HEK293 (cell line): Measurements from ENCODE around the gene ATP1A3.
A peak's percentile ranks its signal among the peaks of the same experiment; 100 is the strongest.

ENCODE experiments used
- CTCF ChIA-PET: fragments of 350-600 bp; formaldehyde crosslinking; extraction: SDS; loops from one replicate; lab custom pipeline; 2021; ENCODE audit warnings: antibody characterized with exemption; lab: Yijun Ruan, JAX
- POLR2A ChIA-PET: fragments of 300-600 bp; formaldehyde crosslinking; extraction: SDS; loops from one replicate; lab custom pipeline; 2020; ENCODE audit warnings: antibody characterized with exemption, inconsistent platforms; lab: Yijun Ruan, JAX
- H3K27ac ChIP-seq: fragments of 200-500 bp; sonication (Bioruptor generic); 2 replicates; pipeline ENCODE4 v1.5.1; 2014; ENCODE audit warnings: low read depth, low read length, control low read depth, inconsistent platforms; ENCODE audit errors: extremely low read depth
- H3K36me3 ChIP-seq, 2 experiments: fragments of 200-500 bp in 1 of 2; sonication (Bioruptor generic) in 1 of 2; 1 replicate in 1 of 2; 2 replicates in 1 of 2; pipeline ENCODE4 v1.5.1; 2014 to 2017; ENCODE audit warnings: inconsistent platforms in 2 of 2, low read length in 2 of 2; ENCODE audit not compliant: control insufficient read depth in 2 of 2, insufficient read depth in 1 of 2
- H3K4me1 ChIP-seq: fragments of 200-500 bp; sonication (Bioruptor generic); 2 replicates; pipeline ENCODE4 v1.5.1; 2014; ENCODE audit warnings: mild to moderate bottlenecking, low read length, inconsistent platforms; ENCODE audit not compliant: control insufficient read depth, insufficient read depth
- H3K4me3 ChIP-seq: 2 replicates; pipeline ENCODE4 v1.5.1; 2011; ENCODE audit warnings: low read depth, mild to moderate bottlenecking, control low read depth, low read length, moderate library complexity
- H3K9me3 ChIP-seq: fragments of 200-500 bp; sonication (Bioruptor generic); 2 replicates; pipeline ENCODE4 v1.5.1; 2014; ENCODE audit warnings: low read depth, low read length, inconsistent platforms; ENCODE audit not compliant: control insufficient read depth, insufficient read depth
- AEBP2 ChIP-seq: fragments of 450-650 bp; formaldehyde crosslinking; IDR thresholded peaks from 2 replicates; pipeline ENCODE4 v1.5.1; 2016; ENCODE audit warnings: missing biosample characterization, missing genetic modification characterization, borderline replicate concordance
- EGR2 ChIP-seq: fragments of 450-650 bp; formaldehyde crosslinking; IDR thresholded peaks from 2 replicates; pipeline ENCODE4 v1.5.1; 2016; ENCODE audit warnings: low read depth, missing biosample characterization, missing genetic modification characterization
- KLF1 ChIP-seq: fragments of 450-650 bp; formaldehyde crosslinking; IDR thresholded peaks from 2 replicates; pipeline ENCODE4 v1.5.1; 2016; ENCODE audit warnings: missing biosample characterization, missing genetic modification characterization
- MYNN ChIP-seq: fragments of 450-650 bp; formaldehyde crosslinking; IDR thresholded peaks from 2 replicates; pipeline ENCODE4 v1.5.1; 2016; ENCODE audit warnings: missing biosample characterization, missing genetic modification characterization, borderline replicate concordance
- OSR2 ChIP-seq: fragments of 450-650 bp; formaldehyde crosslinking; IDR thresholded peaks from 2 replicates; pipeline ENCODE4 v1.5.1; 2016; ENCODE audit warnings: missing biosample characterization, missing genetic modification characterization
- OVOL3 ChIP-seq: fragments of 450-650 bp; formaldehyde crosslinking; IDR thresholded peaks from 2 replicates; pipeline ENCODE4 v1.5.1; 2016; ENCODE audit warnings: missing biosample characterization, missing genetic modification characterization
- PRDM4 ChIP-seq: fragments of 450-650 bp; formaldehyde crosslinking; IDR thresholded peaks from 2 replicates; pipeline ENCODE4 v1.5.1; 2017; ENCODE audit warnings: missing biosample characterization, missing genetic modification characterization
- REST ChIP-seq: fragments of 450-650 bp; formaldehyde crosslinking; IDR thresholded peaks from 2 replicates; pipeline ENCODE4 v1.5.1; 2016; ENCODE audit warnings: missing biosample characterization, missing genetic modification characterization
- SCRT1 ChIP-seq: fragments of 450-650 bp; formaldehyde crosslinking; IDR thresholded peaks from 2 replicates; pipeline ENCODE4 v1.5.1; 2016; ENCODE audit warnings: missing biosample characterization, missing genetic modification characterization, borderline replicate concordance
- ZNF140 ChIP-seq: fragments of 450-650 bp; formaldehyde crosslinking; IDR thresholded peaks from 2 replicates; pipeline ENCODE4 v1.5.1; 2016; ENCODE audit warnings: missing biosample characterization, missing genetic modification characterization
- ZNF214 ChIP-seq: fragments of 450-650 bp; formaldehyde crosslinking; IDR thresholded peaks from 2 replicates; pipeline ENCODE4 v1.5.1; 2017; ENCODE audit warnings: missing biosample characterization, mild to moderate bottlenecking, missing genetic modification characterization, borderline replicate concordance
- ZNF274 ChIP-seq, 2 experiments: fragments of 200-500 bp in 1 of 2; fragments of 450-650 bp in 1 of 2; sonication (Bioruptor generic) in 1 of 2; formaldehyde crosslinking in 1 of 2; IDR thresholded peaks; 2 replicates each; pipeline versions ENCODE4 v1.5.1 to v1.6.1; 2014 to 2016; ENCODE audit warnings: borderline replicate concordance in 1 of 2, inconsistent platforms in 1 of 2, low read length in 1 of 2, missing biosample characterization in 1 of 2, missing genetic modification characterization in 1 of 2
- ZNF513 ChIP-seq: fragments of 450-650 bp; IDR thresholded peaks from 2 replicates; pipeline ENCODE4 v1.5.1; 2018; ENCODE audit warnings: missing biosample characterization, missing genetic modification characterization
- ZNF600 ChIP-seq: fragments of 450-650 bp; formaldehyde crosslinking; IDR thresholded peaks from 2 replicates; pipeline ENCODE4 v1.5.1; 2016; ENCODE audit warnings: missing biosample characterization, missing genetic modification characterization
- ZNF610 ChIP-seq: fragments of 450-650 bp; formaldehyde crosslinking; IDR thresholded peaks from 2 replicates; pipeline ENCODE4 v1.5.1; 2016; ENCODE audit warnings: missing biosample characterization, missing genetic modification characterization, borderline replicate concordance
- ZNF629 ChIP-seq: fragments of 450-650 bp; formaldehyde crosslinking; IDR thresholded peaks from 2 replicates; pipeline ENCODE4 v1.5.1; 2017; ENCODE audit warnings: missing biosample characterization, missing genetic modification characterization
- ZNF777 ChIP-seq: fragments of 450-650 bp; formaldehyde crosslinking; IDR thresholded peaks from 2 replicates; pipeline ENCODE4 v1.5.1; 2017; ENCODE audit warnings: missing biosample characterization, missing genetic modification characterization, borderline replicate concordance
- TF ChIP-seq, protein P1 (sequence below): fragments of 450-650 bp; formaldehyde crosslinking; IDR thresholded peaks from 2 replicates; pipeline ENCODE4 v1.5.1; 2016; ENCODE audit warnings: missing biosample characterization, missing genetic modification characterization
- TF ChIP-seq, protein P2 (sequence below): fragments of 450-650 bp; formaldehyde crosslinking; IDR thresholded peaks from 2 replicates; pipeline ENCODE4 v1.5.1; 2016; ENCODE audit warnings: missing biosample characterization, missing genetic modification characterization, low read depth

ATP1A3 gene

GRCh38 chr19:41930926-41931592, 63.0 kb downstream of the ATP1A3 start (continued):
- TF ChIP-seq, protein P1, sequence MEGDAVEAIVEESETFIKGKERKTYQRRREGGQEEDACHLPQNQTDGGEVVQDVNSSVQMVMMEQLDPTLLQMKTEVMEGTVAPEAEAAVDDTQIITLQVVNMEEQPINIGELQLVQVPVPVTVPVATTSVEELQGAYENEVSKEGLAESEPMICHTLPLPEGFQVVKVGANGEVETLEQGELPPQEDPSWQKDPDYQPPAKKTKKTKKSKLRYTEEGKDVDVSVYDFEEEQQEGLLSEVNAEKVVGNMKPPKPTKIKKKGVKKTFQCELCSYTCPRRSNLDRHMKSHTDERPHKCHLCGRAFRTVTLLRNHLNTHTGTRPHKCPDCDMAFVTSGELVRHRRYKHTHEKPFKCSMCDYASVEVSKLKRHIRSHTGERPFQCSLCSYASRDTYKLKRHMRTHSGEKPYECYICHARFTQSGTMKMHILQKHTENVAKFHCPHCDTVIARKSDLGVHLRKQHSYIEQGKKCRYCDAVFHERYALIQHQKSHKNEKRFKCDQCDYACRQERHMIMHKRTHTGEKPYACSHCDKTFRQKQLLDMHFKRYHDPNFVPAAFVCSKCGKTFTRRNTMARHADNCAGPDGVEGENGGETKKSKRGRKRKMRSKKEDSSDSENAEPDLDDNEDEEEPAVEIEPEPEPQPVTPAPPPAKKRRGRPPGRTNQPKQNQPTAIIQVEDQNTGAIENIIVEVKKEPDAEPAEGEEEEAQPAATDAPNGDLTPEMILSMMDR (tag by site-specific recombination) = peak; percentile 61

DNA sequence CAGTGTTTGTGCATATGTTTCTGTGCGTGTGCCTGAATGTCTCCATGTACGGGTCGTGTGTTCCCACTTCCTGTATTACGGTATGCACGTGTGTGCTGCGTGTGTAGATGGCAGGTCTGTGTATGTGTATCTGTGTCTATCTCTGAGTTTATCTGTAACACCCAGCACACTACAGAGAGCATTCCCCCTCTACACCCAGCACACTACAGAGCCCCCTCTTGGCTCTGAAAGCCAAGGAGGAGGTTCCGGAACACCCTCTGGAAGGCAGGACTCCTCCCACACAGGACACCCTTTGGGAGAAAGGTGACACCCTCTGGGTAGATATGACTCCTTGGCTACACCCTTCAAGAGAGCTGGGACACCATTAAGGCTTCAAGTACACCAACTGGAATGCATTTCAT, 63.7 kb downstream of the ATP1A3 start:
- CTCF ChIA-PET = interaction anchor here (0.6 to 1.8 kb wide), 8 partner anchors 15 to 874 kb away, joined by 3 to 8 read pairs (median 4); no protein-coding TSS in a partner anchor
- H3K36me3 ChIP-seq = no peaks in the 10 kb centered on the region
- no peak for TF ChIP-seq MYNN
- TF ChIP-seq PRDM4 (tag by site-specific recombination) = no peak
- 0 out of 2 replicates have a peak, but pooled peaks have one; percentile 29 for TF ChIP-seq EGR2
- no peak for TF ChIP-seq REST (tag by site-specific recombination)
- TF ChIP-seq ZNF610 (tag by site-specific recombination) = no peak
- no peak for TF ChIP-seq OSR2
- peak; percentile 79 for TF ChIP-seq KLF1 (tag by site-specific recombination)
- no peak for TF ChIP-seq AEBP2 (tag by site-specific recombination)
- TF ChIP-seq ZNF513 = no peak
- no peak for TF ChIP-seq OVOL3
- no peak for TF ChIP-seq SCRT1 (tag by site-specific recombination)
- TF ChIP-seq ZNF629 (tag by site-specific recombination) = no peak
- TF ChIP-seq ZNF140 = no peak
- TF ChIP-seq, protein P2, sequence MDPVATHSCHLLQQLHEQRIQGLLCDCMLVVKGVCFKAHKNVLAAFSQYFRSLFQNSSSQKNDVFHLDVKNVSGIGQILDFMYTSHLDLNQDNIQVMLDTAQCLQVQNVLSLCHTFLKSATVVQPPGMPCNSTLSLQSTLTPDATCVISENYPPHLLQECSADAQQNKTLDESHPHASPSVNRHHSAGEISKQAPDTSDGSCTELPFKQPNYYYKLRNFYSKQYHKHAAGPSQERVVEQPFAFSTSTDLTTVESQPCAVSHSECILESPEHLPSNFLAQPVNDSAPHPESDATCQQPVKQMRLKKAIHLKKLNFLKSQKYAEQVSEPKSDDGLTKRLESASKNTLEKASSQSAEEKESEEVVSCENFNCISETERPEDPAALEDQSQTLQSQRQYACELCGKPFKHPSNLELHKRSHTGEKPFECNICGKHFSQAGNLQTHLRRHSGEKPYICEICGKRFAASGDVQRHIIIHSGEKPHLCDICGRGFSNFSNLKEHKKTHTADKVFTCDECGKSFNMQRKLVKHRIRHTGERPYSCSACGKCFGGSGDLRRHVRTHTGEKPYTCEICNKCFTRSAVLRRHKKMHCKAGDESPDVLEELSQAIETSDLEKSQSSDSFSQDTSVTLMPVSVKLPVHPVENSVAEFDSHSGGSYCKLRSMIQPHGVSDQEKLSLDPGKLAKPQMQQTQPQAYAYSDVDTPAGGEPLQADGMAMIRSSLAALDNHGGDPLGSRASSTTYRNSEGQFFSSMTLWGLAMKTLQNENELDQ (tag by site-specific recombination) = no peak
- TF ChIP-seq ZNF777 (tag by site-specific recombination) = no peak
- TF ChIP-seq ZNF214 (tag by site-specific recombination) = no peak
- TF ChIP-seq ZNF274 (IDR thresholded peaks at IDR 0.05; ENCODE audit: low read length) = no peak
- TF ChIP-seq ZNF274 (tag by site-specific recombination; IDR thresholded peaks at IDR 0.05; ENCODE audit: borderline replicate concordance) = no peak
- peak; percentile 60; the same call in 1 of the 2 replicates for TF ChIP-seq ZNF600
- no peaks in the 10 kb centered on the region for H3K9me3 ChIP-seq
- POLR2A ChIA-PET = interaction anchor here (1.2 to 2.0 kb wide), 2 partner anchors 57 to 70 kb away, joined by 4 to 7 read pairs; partner anchors contain the start of gene RPS19
- no peak overlapping the region for H3K4me3 ChIP-seq
- peaks cover 4% of the 10 kb centered on the region for H3K4me1 ChIP-seq
- H3K27ac ChIP-seq = no peak overlapping the region
